NCI-H187 treated with DMSO at 0.1 percent for 48 hours (cell line): Measurements from ENCODE around the gene FOSL2.

Experiments used
- DNase-seq: peaks from one replicate; lab custom pipeline; 2025; lab: John Stamatoyannopoulos, UW

The FOSL2 gene

GRCh38 chr2:28397043-28397381, 4.4 kb downstream of the FOSL2 start:
- no peak for DNase-seq

- no peak for DNase-seq
Observed at GRCh38 chr2:28398101-28398834, 5.6 kb downstream of the FOSL2 start.

DNA sequence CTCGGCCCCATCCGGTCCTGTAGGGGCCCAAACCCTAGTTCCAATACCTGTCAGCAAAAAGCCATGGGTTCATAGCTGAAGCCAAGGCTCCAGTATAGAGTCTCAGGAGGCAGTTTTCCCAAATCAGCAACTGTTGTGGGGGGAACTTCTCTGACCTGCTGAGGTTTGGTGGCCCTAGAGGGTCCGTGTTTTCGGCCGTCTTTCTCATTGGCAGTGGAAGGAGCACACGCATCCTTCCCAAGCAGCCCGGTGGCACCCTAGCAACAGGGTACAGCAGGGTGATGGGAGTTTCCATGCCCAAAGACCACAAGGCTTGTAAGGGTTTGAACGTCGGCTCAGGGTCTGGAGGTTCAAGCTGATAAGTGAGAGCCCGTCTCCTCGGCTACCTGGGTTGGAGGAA, 6.6 kb downstream of the FOSL2 start:
- DNase-seq = no peak

- DNase-seq = no peak
Observed at GRCh38 chr2:28399956-28400355, 7.3 kb downstream of the FOSL2 start.

- DNase-seq = no peak
Observed at GRCh38 chr2:28400419-28400818, 7.8 kb downstream of the FOSL2 start.

GRCh38 chr2:28400921-28401320, 8.3 kb downstream of the FOSL2 start:
- no peak for DNase-seq

DNA sequence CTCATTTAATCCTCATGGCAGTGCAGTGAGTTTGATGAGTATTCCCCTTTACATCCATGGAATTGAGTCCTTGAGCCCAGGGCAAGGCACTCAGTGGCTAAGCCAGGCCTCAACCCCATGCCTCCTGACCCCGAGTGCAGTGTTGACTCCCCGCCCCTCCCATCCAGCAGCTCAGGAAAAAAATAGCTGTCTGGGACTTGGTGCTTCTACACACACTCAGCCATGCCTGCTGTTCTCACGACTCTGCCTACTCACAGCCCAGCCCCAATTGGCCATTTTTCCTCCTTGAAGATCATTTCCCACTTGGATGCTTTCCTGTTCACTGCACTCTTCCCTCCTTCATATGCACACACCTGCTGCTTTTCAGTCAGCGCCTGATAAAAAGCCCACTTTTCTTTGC, 8.8 kb downstream of the FOSL2 start:
- DNase-seq = no peak

GRCh38 chr2:28401948-28402550, 9.4 kb downstream of the FOSL2 start:
- DNase-seq = no peak

DNA sequence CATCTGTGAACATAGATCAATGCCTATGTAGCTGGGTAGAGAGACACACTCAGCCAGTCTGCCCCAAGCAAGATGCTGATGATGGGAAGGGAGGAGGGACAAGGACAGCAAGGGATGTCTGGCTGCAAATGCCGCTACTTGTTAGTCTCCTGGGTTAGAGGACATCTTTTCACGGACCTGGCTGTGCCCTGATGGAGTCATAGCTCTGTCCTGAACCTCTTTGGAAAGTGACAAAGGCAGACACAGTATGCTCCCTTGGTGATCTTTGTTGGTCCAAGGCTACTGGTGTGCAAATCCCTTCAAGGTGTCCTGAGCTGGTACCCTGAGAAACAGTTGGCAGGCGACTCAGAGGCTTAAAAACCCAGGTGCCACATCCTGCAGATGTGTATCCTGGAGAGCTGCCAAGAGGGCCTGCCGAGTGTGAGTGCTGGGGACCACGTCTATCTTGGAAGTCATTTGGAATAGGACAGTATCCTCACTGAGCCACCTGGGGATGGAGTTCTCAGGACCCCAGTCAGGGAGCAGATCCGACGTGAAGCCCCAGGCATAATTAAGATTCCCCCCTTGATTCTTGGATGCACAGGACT, 10.8 kb downstream of the FOSL2 start:
- no peak for DNase-seq

- no peak for DNase-seq
Observed at GRCh38 chr2:28404086-28404485, 11.4 kb downstream of the FOSL2 start.

GRCh38 chr2:28405537-28405936, 12.9 kb downstream of the FOSL2 start:
- no peak for DNase-seq

DNA sequence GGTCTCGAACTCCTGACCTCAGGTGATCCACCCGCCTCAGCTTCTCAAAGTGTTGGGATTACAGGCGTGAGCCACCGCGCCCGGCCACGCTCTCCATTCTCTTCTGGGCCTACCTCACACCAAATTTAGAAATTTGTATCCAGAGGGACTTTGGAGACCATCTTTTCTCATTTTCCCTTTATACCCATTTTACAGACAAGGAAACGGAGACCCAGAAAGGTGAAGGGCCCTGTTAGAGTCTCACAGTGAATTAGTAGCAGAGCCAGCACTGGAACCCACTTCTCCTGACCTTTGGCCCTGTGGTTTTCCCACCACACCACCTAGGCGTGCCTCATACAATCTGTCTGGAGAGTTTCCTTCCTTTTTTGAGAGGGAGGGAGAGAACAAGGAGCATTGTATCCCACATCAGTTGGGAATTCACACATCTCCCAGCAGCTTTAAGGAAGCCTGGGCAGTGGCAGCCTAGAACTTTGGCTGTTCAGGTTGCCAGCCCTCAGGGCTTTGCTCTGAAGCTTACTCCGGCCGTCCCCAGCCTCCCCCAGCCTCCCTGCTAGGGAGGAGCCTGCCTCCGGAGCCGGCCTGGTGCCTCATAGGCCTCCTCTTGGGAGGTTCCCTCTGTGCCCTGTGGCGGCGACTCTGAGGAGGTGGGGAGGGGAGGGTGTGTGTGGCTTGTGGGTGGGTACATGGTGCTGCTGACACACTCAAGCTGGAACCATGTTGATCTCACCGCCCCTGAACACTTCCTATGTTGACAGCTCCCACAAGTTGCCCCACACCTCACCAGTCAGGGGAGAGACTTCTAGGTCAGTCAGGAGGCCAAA, 13.8 kb downstream of the FOSL2 start:
- no peak for DNase-seq

- no peak for DNase-seq
Observed at GRCh38 chr2:28407131-28407975, 14.7 kb downstream of the FOSL2 start.

DNA sequence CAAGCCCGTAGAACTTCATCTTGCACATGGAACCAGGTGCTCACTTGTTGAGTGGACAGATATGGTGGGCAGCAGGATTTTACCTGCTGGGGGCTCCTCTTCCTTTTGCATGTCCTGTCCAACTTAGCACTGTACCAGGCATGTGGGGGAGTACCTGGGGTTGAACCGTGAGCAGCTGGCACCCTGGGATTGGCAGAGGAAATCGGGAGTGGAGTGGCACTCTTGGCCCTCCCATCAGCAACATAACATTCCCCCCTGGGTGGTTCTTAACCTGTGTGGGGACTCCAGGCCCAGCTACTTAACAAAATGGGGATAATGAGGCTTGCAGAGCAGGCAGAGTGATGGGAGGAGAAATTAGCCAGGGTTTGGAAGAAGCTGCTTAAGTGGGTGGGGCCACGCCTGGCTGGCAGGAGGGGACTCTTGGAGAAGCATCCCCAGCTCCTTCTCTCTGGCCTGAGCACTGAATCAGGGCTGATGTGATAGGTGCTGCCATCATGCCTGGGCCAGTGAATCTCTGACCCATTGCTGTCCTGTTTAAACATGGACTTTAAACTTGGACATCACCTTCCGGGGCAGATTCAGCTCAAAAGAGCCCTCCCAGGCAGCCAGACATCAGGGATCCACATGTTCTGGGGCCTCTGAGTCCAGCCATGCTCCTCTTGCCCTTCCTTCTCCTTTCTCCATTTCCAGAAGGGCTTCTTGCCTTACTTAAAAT, 15.5 kb downstream of the FOSL2 start:
- no peak for DNase-seq

- no peak for DNase-seq
Observed at GRCh38 chr2:28408764-28409599, 16.3 kb downstream of the FOSL2 start.

GRCh38 chr2:28411166-28411755, 18.6 kb downstream of the FOSL2 start:
- no peak for DNase-seq

DNA sequence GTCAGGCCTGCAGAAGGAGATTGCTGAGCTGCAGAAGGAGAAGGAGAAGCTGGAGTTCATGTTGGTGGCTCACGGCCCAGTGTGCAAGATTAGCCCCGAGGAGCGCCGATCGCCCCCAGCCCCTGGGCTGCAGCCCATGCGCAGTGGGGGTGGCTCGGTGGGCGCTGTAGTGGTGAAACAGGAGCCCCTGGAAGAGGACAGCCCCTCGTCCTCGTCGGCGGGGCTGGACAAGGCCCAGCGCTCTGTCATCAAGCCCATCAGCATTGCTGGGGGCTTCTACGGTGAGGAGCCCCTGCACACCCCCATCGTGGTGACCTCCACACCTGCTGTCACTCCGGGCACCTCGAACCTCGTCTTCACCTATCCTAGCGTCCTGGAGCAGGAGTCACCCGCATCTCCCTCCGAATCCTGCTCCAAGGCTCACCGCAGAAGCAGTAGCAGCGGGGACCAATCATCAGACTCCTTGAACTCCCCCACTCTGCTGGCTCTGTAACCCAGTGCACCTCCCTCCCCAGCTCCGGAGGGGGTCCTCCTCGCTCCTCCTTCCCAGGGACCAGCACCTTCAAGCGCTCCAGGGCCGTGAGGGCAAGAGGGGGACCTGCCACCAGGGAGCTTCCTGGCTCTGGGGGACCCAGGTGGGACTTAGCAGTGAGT, 19.4 kb downstream of the FOSL2 start:
- DNase-seq = no peak

GRCh38 chr2:28412625-28413151, 20.0 kb downstream of the FOSL2 start:
- DNase-seq = no peak
